ENCODE data around the gene PAX6.
A peak's percentile ranks its signal among the peaks of the same experiment; 100 is the strongest.

The PAX6 gene

GRCh38 chr11:31802000-31802551, 9.0 kb downstream of the PAX6 start:
- H3K4me3 ChIP-seq (replicated peaks; ENCODE audit: low read depth, low read length), result no peak overlapping the region
- no peak for TF ChIP-seq CTCF (IDR thresholded peaks at IDR 0.05; ENCODE audit: low read depth, low read length, missing control alignments)
- DNase-seq (ENCODE audit: extremely low read depth, low read depth), result no peak

GRCh38 chr11:31801298-31801702, 9.8 kb downstream of the PAX6 start:
- no peak overlapping the region for H3K4me3 ChIP-seq (replicated peaks; ENCODE audit: low read depth, low read length)
- no peak for TF ChIP-seq CTCF (IDR thresholded peaks at IDR 0.05; ENCODE audit: low read depth, low read length, missing control alignments)
- no peak for DNase-seq (ENCODE audit: extremely low read depth, low read depth)

GRCh38 chr11:31800398-31801265, 10.5 kb downstream of the PAX6 start:
- DNase-seq (ENCODE audit: extremely low read depth, low read depth), result no peak
- H3K4me3 ChIP-seq (replicated peaks; ENCODE audit: low read depth, low read length), result no peak overlapping the region
- no peak for TF ChIP-seq CTCF (IDR thresholded peaks at IDR 0.05; ENCODE audit: low read depth, low read length, missing control alignments)

GRCh38 chr11:31799435-31800397, 11.4 kb downstream of the PAX6 start:
- no peak for TF ChIP-seq CTCF (IDR thresholded peaks at IDR 0.05; ENCODE audit: low read depth, low read length, missing control alignments)
- no peak for DNase-seq (ENCODE audit: extremely low read depth, low read depth)
- H3K4me3 ChIP-seq (replicated peaks; ENCODE audit: low read depth, low read length), result no peak overlapping the region

GRCh38 chr11:31798554-31799434, 12.3 kb downstream of the PAX6 start:
- peak; percentile 36 for TF ChIP-seq CTCF (IDR thresholded peaks at IDR 0.05; ENCODE audit: low read depth, low read length, missing control alignments)
- no peak overlapping the region for H3K4me3 ChIP-seq (replicated peaks; ENCODE audit: low read depth, low read length)
- no peak for DNase-seq (ENCODE audit: extremely low read depth, low read depth)
